Erythroblast (primary cell): ENCODE data around the gene CCHCR1.

Experiments
- GATA1 ChIP-seq: IDR thresholded peaks from 2 replicates; pipeline ENCODE4 v1.6.1; 2011; ENCODE audit warnings: low read depth, mild to moderate bottlenecking, control low read depth, low read length, moderate library complexity
- POLR2A ChIP-seq: IDR thresholded peaks from 2 replicates; pipeline ENCODE4 v1.6.1; 2011; ENCODE audit warnings: mild to moderate bottlenecking, low read length

GRCh38 chr6:31171931-31172905 is 14.6 kb upstream of the CCHCR1 start:
- TF ChIP-seq POLR2A (no peak), GATA1 (no peak)
